Measurements from ENCODE around the gene DESI1.

The DESI1 gene

DNA sequence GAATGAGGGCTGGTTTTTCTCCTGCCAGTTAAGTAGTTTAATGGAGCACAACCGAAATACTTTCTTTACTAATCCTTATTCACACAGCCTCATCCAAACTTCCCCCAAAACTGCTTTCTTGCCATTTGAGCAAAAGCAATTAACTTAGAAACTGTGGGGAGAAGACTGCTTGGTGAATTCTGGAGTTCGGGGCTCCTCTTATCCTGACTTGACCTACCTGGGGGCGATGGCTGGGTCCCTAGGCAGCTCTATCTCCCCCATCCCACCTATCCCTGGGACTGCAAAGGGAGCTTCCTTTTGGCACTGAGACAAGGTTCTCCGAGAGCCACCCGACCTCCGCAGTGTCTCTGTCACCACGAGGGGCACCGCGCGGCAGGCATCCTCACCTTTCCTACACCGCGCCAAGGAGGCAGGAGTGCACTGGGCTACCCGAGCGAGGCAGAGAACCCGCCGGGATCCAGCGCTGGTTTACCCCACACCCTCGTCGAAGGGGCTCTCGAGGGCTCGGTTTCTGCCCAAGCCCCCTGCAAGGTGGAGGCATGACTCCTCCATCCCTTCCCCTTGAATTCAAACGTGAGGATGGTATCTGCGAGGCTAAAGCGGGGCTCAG lies 759 bp downstream of the DESI1 start:
- no peak for TF ChIP-seq YY1 (IDR thresholded peaks at IDR 0.05; ENCODE audit: insufficient read depth, insufficient read length)
- TF ChIP-seq ZNF274 (IDR thresholded peaks at IDR 0.05; ENCODE audit: low read depth, low read length) = no peak
- no peak for TF ChIP-seq SUZ12 (IDR thresholded peaks at IDR 0.05; ENCODE audit: extremely low read depth, insufficient read depth, insufficient read length)
- DNase-seq (ENCODE audit: low read depth, low spot score) = peak; percentile 5
- Histone ChIP-seq H3K9me3 (ENCODE audit: insufficient read depth, low read length) (no peaks in the 10 kb centered on the region), H3K36me3 (ENCODE audit: insufficient read depth, insufficient read length, low read length) (peaks cover 24% of the 10 kb centered on the region), H3K4me1 (ENCODE audit: insufficient read depth, insufficient read length) (no peaks in the 10 kb centered on the region), H3K27me3 (ENCODE audit: insufficient read depth, insufficient read length) (no peaks in the 10 kb centered on the region), H3K4me3 (ENCODE audit: insufficient read length, low read depth) (peak overlapping the region; percentile 88), H3K9ac (ENCODE audit: insufficient read length, low read depth) (peak overlapping the region; percentile 79)

DNA sequence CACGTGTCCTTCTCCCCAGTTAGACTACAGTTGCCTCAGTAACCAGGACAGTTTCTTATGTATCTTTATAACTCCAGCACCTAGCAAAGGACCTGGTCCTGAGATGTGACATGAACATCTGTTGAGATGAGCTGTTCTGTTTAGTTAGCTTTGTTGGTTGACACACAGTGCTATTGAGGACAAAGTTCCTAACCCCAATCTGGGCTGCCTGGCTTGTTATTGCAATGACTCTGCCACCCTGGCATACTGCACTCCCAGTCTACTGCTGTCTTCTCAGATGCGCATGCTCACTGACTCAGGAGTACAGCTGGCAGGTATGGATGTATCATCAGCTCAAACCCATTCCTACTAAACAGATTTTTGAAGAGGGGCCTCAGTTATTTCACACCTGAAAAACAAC lies 7.4 kb downstream of the DESI1 start:
- no peak for DNase-seq (ENCODE audit: low read depth, low spot score)
- TF ChIP-seq SUZ12 (IDR thresholded peaks at IDR 0.05; ENCODE audit: extremely low read depth, insufficient read depth, insufficient read length) (no peak), YY1 (IDR thresholded peaks at IDR 0.05; ENCODE audit: insufficient read depth, insufficient read length) (no peak), ZNF274 (IDR thresholded peaks at IDR 0.05; ENCODE audit: low read depth, low read length) (no peak)
- H3K9ac ChIP-seq (ENCODE audit: insufficient read length, low read depth) = no peak overlapping the region

DNA sequence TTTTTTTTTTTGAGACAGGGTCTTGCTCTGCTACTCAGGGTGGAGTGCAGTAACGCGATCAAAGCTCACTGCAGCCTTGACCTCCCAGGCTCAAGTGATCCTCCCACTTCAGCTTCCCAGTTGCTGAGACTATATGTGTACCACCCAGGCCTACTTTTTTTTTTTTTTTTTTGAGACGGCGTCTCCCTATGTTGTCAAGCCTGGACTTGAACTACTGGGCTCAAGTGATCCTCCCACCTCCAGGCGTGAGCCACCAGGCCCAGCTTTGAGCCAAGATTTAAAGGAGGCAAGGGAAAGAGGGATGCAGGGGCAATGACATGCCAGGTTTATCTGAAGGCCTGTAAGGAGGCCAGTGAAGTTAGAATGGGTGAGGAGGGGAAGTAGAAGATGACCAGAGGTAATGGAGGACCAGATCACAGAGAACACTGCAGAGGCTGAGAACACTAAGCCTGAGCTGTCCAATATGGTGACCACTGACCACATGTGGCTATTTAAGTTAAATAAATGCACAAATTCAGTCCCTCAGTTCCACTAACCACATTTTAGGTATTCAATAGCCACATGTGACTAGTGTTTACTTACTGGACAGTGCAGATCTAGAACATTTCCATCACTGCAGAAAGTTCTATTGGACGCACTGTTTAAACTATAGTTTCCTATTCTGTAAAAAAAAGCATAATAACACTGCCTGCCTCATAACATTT lies 8.1 kb downstream of the DESI1 start:
- H3K9me3 ChIP-seq (ENCODE audit: insufficient read depth, low read length) = no peaks in the 10 kb centered on the region
- H3K27me3 ChIP-seq (ENCODE audit: insufficient read depth, insufficient read length) = no peaks in the 10 kb centered on the region
- no peaks in the 10 kb centered on the region for H3K4me1 ChIP-seq (ENCODE audit: insufficient read depth, insufficient read length)
- DNase-seq (ENCODE audit: low read depth, low spot score) = no peak
- TF ChIP-seq SUZ12 (IDR thresholded peaks at IDR 0.05; ENCODE audit: extremely low read depth, insufficient read depth, insufficient read length) (no peak), ZNF274 (IDR thresholded peaks at IDR 0.05; ENCODE audit: low read depth, low read length) (no peak), YY1 (IDR thresholded peaks at IDR 0.05; ENCODE audit: insufficient read depth, insufficient read length) (no peak)
- no peak overlapping the region for H3K4me3 ChIP-seq (ENCODE audit: insufficient read length, low read depth)
- peaks cover 7% of the 10 kb centered on the region for H3K36me3 ChIP-seq (ENCODE audit: insufficient read depth, insufficient read length, low read length)
- no peak overlapping the region for H3K9ac ChIP-seq (ENCODE audit: insufficient read length, low read depth)

More for the DNA sequence above, 7.4 kb downstream of the DESI1 start:
- H3K27me3 ChIP-seq (ENCODE audit: insufficient read depth, insufficient read length) = no peaks in the 10 kb centered on the region
- no peak overlapping the region for H3K4me3 ChIP-seq (ENCODE audit: insufficient read length, low read depth)
- no peaks in the 10 kb centered on the region for H3K9me3 ChIP-seq (ENCODE audit: insufficient read depth, low read length)
- H3K36me3 ChIP-seq (ENCODE audit: insufficient read depth, insufficient read length, low read length) = peaks cover 7% of the 10 kb centered on the region
- H3K4me1 ChIP-seq (ENCODE audit: insufficient read depth, insufficient read length) = no peaks in the 10 kb centered on the region

DNA sequence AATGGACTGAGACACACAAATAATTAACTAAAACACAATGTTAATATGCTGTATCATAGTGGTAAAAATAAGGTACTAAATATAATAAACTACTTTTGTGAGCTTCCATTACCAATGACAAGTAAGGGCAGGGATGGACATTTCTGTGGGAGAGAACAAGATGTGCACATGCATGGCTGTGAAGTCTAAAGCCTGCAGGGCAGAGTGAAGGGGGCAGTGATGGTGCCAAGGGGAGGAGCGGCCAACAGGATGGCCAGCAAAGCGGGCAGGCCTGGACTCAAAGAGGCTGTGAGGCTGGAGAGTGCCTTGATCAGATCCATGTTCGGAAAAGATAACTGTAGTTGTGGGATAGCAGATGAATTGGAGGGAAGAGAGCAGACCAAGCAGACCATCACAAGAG lies 12.5 kb downstream of the DESI1 start:
- Histone ChIP-seq H3K9ac (ENCODE audit: insufficient read length, low read depth) (no peak overlapping the region), H3K36me3 (ENCODE audit: insufficient read depth, insufficient read length, low read length) (peaks cover 41% of the 10 kb centered on the region), H3K27me3 (ENCODE audit: insufficient read depth, insufficient read length) (no peaks in the 10 kb centered on the region), H3K4me3 (ENCODE audit: insufficient read length, low read depth) (no peak overlapping the region), H3K4me1 (ENCODE audit: insufficient read depth, insufficient read length) (no peaks in the 10 kb centered on the region), H3K9me3 (ENCODE audit: insufficient read depth, low read length) (no peaks in the 10 kb centered on the region)
- no peak for DNase-seq (ENCODE audit: low read depth, low spot score)
- TF ChIP-seq YY1 (IDR thresholded peaks at IDR 0.05; ENCODE audit: insufficient read depth, insufficient read length) (no peak), ZNF274 (IDR thresholded peaks at IDR 0.05; ENCODE audit: low read depth, low read length) (no peak), SUZ12 (IDR thresholded peaks at IDR 0.05; ENCODE audit: extremely low read depth, insufficient read depth, insufficient read length) (no peak)

DNA sequence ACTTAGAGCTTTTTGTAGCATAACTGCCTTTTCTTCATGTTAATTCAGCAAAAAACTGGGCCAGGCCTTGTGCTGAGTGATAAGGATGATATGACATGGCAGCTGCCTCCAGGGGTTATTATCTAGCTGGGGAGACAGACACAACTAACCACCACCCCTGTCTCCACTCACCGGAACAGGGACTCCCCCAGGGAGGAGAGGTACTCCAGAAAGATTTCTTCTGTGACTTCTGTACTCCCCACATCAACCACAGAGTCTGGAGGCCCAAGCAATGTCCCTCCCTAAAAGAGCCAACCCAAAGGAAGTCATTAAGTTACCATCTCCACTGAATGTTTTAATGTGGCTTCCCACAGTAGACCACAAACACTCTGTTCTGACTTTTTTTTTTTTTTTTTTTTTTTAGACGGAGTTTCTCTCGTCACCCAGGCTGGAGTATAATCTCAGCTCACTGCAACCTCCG lies 16.9 kb downstream of the DESI1 start:
- no peaks in the 10 kb centered on the region for H3K9me3 ChIP-seq (ENCODE audit: insufficient read depth, low read length)
- peaks cover 70% of the 10 kb centered on the region for H3K36me3 ChIP-seq (ENCODE audit: insufficient read depth, insufficient read length, low read length)
- DNase-seq (ENCODE audit: low read depth, low spot score) = no peak
- H3K4me3 ChIP-seq (ENCODE audit: insufficient read length, low read depth) = no peak overlapping the region
- TF ChIP-seq YY1 (IDR thresholded peaks at IDR 0.05; ENCODE audit: insufficient read depth, insufficient read length) = no peak
- no peak for TF ChIP-seq ZNF274 (IDR thresholded peaks at IDR 0.05; ENCODE audit: low read depth, low read length)
- TF ChIP-seq SUZ12 (IDR thresholded peaks at IDR 0.05; ENCODE audit: extremely low read depth, insufficient read depth, insufficient read length) = no peak
- H3K27me3 ChIP-seq (ENCODE audit: insufficient read depth, insufficient read length) = no peaks in the 10 kb centered on the region
- no peaks in the 10 kb centered on the region for H3K4me1 ChIP-seq (ENCODE audit: insufficient read depth, insufficient read length)
- no peak overlapping the region for H3K9ac ChIP-seq (ENCODE audit: insufficient read length, low read depth)

DNA sequence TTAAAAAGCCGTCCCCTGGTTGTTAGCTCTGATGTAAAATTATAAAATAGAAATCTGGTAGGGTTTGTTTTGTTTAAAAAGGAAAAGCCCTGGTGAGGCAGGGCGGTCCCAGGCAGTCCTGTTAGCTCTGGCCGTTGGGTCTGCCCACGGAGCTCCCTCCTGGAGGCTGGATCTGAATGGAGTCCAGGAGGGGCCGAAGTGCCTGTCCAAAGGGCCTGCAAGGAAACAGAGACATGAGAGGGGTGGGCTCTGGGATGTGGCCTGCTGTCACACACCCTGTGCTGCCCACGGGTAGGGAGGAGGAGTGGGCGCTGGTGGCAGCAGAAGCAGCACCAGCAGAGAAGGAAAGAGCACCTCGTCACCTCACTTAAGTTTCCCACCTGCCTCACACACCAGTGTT lies 19.9 kb downstream of the DESI1 start:
- Histone ChIP-seq H3K4me3 (ENCODE audit: insufficient read length, low read depth) (no peak overlapping the region), H3K36me3 (ENCODE audit: insufficient read depth, insufficient read length, low read length) (peaks cover 62% of the 10 kb centered on the region), H3K9me3 (ENCODE audit: insufficient read depth, low read length) (no peaks in the 10 kb centered on the region), H3K4me1 (ENCODE audit: insufficient read depth, insufficient read length) (peaks cover 5% of the 10 kb centered on the region), H3K9ac (ENCODE audit: insufficient read length, low read depth) (no peak overlapping the region), H3K27me3 (ENCODE audit: insufficient read depth, insufficient read length) (no peaks in the 10 kb centered on the region)
- TF ChIP-seq ZNF274 (IDR thresholded peaks at IDR 0.05; ENCODE audit: low read depth, low read length) (no peak), SUZ12 (IDR thresholded peaks at IDR 0.05; ENCODE audit: extremely low read depth, insufficient read depth, insufficient read length) (no peak), YY1 (IDR thresholded peaks at IDR 0.05; ENCODE audit: insufficient read depth, insufficient read length) (no peak)
- no peak for DNase-seq (ENCODE audit: low read depth, low spot score)

DNA sequence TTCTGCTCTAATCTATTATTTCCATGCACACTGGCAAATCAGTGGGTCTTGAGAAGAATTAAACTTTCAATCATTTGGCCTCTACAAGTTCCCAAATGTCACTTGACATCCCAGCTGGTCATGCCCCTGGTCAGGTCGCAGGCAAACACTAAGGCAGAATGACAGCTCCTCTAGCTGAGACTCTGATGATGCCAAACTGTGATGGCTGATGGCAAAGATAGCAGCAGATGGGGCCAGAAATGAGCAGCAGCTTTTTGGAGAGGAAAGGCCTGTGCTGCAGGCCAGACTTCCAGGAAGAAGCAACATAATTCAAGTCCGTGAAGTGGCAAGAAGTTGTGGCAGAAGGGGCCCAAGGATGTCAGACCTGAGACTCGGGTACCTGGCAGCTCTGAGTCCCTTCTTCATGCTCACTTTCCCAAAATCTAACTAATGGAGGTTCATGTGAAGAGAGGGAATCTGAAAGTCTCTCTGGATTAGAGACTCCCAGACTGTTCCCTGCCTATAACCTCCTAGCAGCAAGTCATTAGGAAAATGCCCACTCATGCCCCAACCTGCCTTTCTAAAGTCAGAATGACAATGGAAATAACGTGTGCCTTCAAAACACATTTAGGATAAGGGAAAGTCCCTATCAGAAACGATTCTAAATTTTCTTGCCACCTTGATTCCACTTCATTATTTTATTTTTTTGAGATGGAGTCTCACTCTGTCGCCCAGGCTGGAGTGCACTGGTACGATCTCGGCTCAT lies 21.8 kb downstream of the DESI1 start:
- Histone ChIP-seq H3K9ac (ENCODE audit: insufficient read length, low read depth) (no peak overlapping the region), H3K27me3 (ENCODE audit: insufficient read depth, insufficient read length) (no peaks in the 10 kb centered on the region), H3K36me3 (ENCODE audit: insufficient read depth, insufficient read length, low read length) (peaks cover 47% of the 10 kb centered on the region), H3K4me1 (ENCODE audit: insufficient read depth, insufficient read length) (peaks cover 5% of the 10 kb centered on the region), H3K4me3 (ENCODE audit: insufficient read length, low read depth) (no peak overlapping the region), H3K9me3 (ENCODE audit: insufficient read depth, low read length) (no peaks in the 10 kb centered on the region)
- TF ChIP-seq SUZ12 (IDR thresholded peaks at IDR 0.05; ENCODE audit: extremely low read depth, insufficient read depth, insufficient read length) = no peak
- TF ChIP-seq YY1 (IDR thresholded peaks at IDR 0.05; ENCODE audit: insufficient read depth, insufficient read length) = no peak
- no peak for TF ChIP-seq ZNF274 (IDR thresholded peaks at IDR 0.05; ENCODE audit: low read depth, low read length)
- no peak for DNase-seq (ENCODE audit: low read depth, low spot score)
